Heart left ventricle (tissue), 16 donors: Measurements from ENCODE around the gene SLC25A26. TPM values are rescaled to one million over a fixed set of nuclear protein-coding genes. Genes with fewer than 3 reads are reported as not detected.

Experiments used
- ATAC-seq, 4 donors: fragments of 200-7000 bp; cut with Tn5 transposase; one replicate each; pipeline ENCODE4 v1.9.1; 2020 to 2022; ENCODE audit warnings: moderate library complexity in 4 of 4, mild to moderate bottlenecking in 3 of 4, moderate number of reproducible peaks in 1 of 4
- DNase-seq, 5 donors: peaks; one replicate each; pipeline ENCODE4 v3.0.0-alpha.2; 2020
- H3K27ac ChIP-seq, 12 donors: fragments of 200-600 bp; sonication (generic) in 4 of 12; one replicate each; pipeline versions ENCODE4 v1.5.0 to v1.8.0; 2016 to 2022; ENCODE audit warnings: mild to moderate bottlenecking in 2 of 12
- H3K27me3 ChIP-seq, 9 donors: fragments of 200-600 bp; sonication (generic) in 2 of 9; one replicate each; pipeline versions ENCODE4 v1.5.1 to v1.8.0; 2016 to 2022; ENCODE audit warnings: mild to moderate bottlenecking in 3 of 9
- H3K36me3 ChIP-seq, 9 donors: fragments of 200-600 bp; sonication (generic) in 2 of 9; one replicate each; pipeline versions ENCODE4 v1.5.0 to v1.8.0; 2018 to 2022; ENCODE audit warnings: mild to moderate bottlenecking in 2 of 9
- H3K4me1 ChIP-seq, 12 donors: fragments of 200-600 bp; sonication (generic) in 4 of 12; one replicate each; pipeline versions ENCODE4 v1.5.0 to v1.8.0; 2016 to 2022; ENCODE audit warnings: mild to moderate bottlenecking in 3 of 12
- H3K4me3 ChIP-seq, 12 donors: fragments of 200-600 bp; sonication (generic) in 4 of 12; one replicate each; pipeline versions ENCODE4 v1.5.0 to v1.8.0; 2017 to 2022; ENCODE audit warnings: mild to moderate bottlenecking in 9 of 12, moderate library complexity in 4 of 12
- H3K9me3 ChIP-seq, 12 donors: fragments of 200-600 bp; sonication (generic) in 4 of 12; one replicate each; pipeline versions ENCODE4 v1.5.0 to v1.8.0; 2016 to 2022; ENCODE audit warnings: mild to moderate bottlenecking in 1 of 12
- POLR2A ChIP-seq, 2 donors: fragments of 450-650 bp; IDR thresholded peaks; one replicate each; pipeline ENCODE4 v1.6.1; 2017; ENCODE audit warnings: antibody characterized with exemption in 2 of 2, mild to moderate bottlenecking in 2 of 2, moderate library complexity in 2 of 2
- WGBS, 4 donors: extraction: QIAGEN DNeasy Blood & Tissue Kit in 2 of 4; methylation state at CpG; one replicate each; pipeline versions ENCODE4 v1.1.5 to v1.1.7; 2013 to 2018; 5-methylcytosine and 5-hydroxymethylcytosine counted together
- intact Hi-C, 10 donors: fragments of 100-400 bp; cut with DNase I; formaldehyde crosslinking; loops; one replicate each; pipeline versions ENCODE4 v1.11.1 to v1.14.2; 2022
- polyA plus RNA-seq, 2 donors: library from polyadenylated mRNA; stranded (reverse); fragments of 200-250 nt; gene quantifications; one replicate each; pipeline ENCODE4 v1.2.3, GENCODE V29; 2013
- total RNA-seq, 9 donors: library from RNA; depleted of rRNA in 2 of 9; stranded (reverse); fragments of >200 nt in 2 of 9; fragmentation: NEBNext Ultra II Directional in 3 of 9; extraction: Animal tissue kit (Norgen Biotek cat#: 25700) in 3 of 9; gene quantifications; one replicate each; pipeline versions ENCODE4 v1.1.0 to v1.2.4, GENCODE V29; 2016 to 2023
- TF ChIP-seq, protein P1 (sequence below), 12 donors: fragments of 200-600 bp; sonication (generic) in 4 of 12; IDR thresholded peaks; one replicate each; pipeline versions ENCODE4 v1.5.0 to v1.8.0; 2018 to 2022; ENCODE audit warnings: antibody characterized with exemption in 12 of 12, mild to moderate bottlenecking in 5 of 12
- donor health status: ischemic (EF 13 %, LVEDD 7.1; RV severe dilation, severe dysfunction).
- donor health status: healthy with polysubstance abuse.
- donor health status: DM: no; HTN: yes; CAD: no.
- donor health status: DM: no; HTN: no; CAD: no.
- donor health status: ischemic (EF 25% LVEDD 6.9; RV normal size, moderate dysfunction).
- donor health status: ischemic (EF 25% LVEDD 5.7; RV mildly dilated, moderate dysfunction).
- donor health status: healthy.
- donor health status: DM: yes; HTN: yes; CAD: no.
- donor health status: ischemic (EF 35%, LVEDD 5.7; RV mildly dilated, moderate dysfunction).
- donor health status: nonischemic (EF 11% LVEDD 7.7; RV severe dilation, severe dysfunction).
- donor health status: DM: yes; HTN: yes; CAD: no.
- donor health status: PGD.
- donor health status: ischemic (EF 29% LVEDD 5.4; RV normal size, mild dysfunction).
- donor health status: nonischemic (EF 23%, LVEDD 6.1; RV moderate dilation, normal function).

The SLC25A26 gene
- total and polyA plus RNA-seq, 11 donors = 20.0 to 42.2 (median 25.4) TPM

- Histone ChIP-seq H3K27ac (peak overlapping the region in 10 of 12 donors; percentile 14 to 81 (median 65)), H3K4me1 (peaks cover 0 to 51% (median 11%) of the 10 kb centered on the region in 12 donors)
Measured at GRCh38 chr3:66370179-66370578, 149.4 kb downstream of the SLC25A26 start.

GRCh38 chr3:66371432-66371831 is 150.6 kb downstream of the SLC25A26 start:
- H3K4me1 ChIP-seq = peaks cover 0 to 47% (median 8%) of the 10 kb centered on the region in 12 donors
- WGBS, 4 donors = 58 to 69% (median 67%) methylated on average over 7 of the region's 7 CpGs
- H3K4me3 ChIP-seq = peak overlapping the region in 1 of 12 donors; percentile 23
- intact Hi-C loops = loop anchor here in 3 of 10 donors (5.0 kb wide), 2 partner anchors 44 to 94 kb away; no protein-coding TSS in a partner anchor
- ATAC-seq (peak in 3 of 4 donors; percentile 38 to 60 (median 57)), DNase-seq (peak in 1 of 5 donors; percentile 56)
- peaks cover 0 to 26% (median 0%) of the 10 kb centered on the region in 9 donors for H3K36me3 ChIP-seq
- no peak for TF ChIP-seq POLR2A (IDR thresholded peaks at IDR 0.05)
- no peaks in the 10 kb centered on the region for H3K9me3 ChIP-seq
- H3K27me3 ChIP-seq = no peaks in the 10 kb centered on the region
- H3K27ac ChIP-seq = peak overlapping the region in 10 of 12 donors; percentile 35 to 81 (median 65)

More at GRCh38 chr3:66370179-66370578, 149.4 kb downstream of the SLC25A26 start:
- Histone ChIP-seq H3K36me3 (peaks cover 0 to 18% (median 0%) of the 10 kb centered on the region in 9 donors), H3K9me3 (no peaks in the 10 kb centered on the region), H3K27me3 (no peaks in the 10 kb centered on the region), H3K4me3 (peak overlapping the region in 1 of 12 donors; percentile 23)
- TF ChIP-seq, protein P1, sequence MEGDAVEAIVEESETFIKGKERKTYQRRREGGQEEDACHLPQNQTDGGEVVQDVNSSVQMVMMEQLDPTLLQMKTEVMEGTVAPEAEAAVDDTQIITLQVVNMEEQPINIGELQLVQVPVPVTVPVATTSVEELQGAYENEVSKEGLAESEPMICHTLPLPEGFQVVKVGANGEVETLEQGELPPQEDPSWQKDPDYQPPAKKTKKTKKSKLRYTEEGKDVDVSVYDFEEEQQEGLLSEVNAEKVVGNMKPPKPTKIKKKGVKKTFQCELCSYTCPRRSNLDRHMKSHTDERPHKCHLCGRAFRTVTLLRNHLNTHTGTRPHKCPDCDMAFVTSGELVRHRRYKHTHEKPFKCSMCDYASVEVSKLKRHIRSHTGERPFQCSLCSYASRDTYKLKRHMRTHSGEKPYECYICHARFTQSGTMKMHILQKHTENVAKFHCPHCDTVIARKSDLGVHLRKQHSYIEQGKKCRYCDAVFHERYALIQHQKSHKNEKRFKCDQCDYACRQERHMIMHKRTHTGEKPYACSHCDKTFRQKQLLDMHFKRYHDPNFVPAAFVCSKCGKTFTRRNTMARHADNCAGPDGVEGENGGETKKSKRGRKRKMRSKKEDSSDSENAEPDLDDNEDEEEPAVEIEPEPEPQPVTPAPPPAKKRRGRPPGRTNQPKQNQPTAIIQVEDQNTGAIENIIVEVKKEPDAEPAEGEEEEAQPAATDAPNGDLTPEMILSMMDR (IDR thresholded peaks at IDR 0.05) = no peak
- TF ChIP-seq POLR2A (IDR thresholded peaks at IDR 0.05) = no peak
- DNase-seq (peak; percentile 49 to 86 (median 69)), ATAC-seq (peak; percentile 79 to 88 (median 81))
- intact Hi-C loops = loop anchor here in 3 of 10 donors (5.0 kb wide), 2 partner anchors 43 to 93 kb away; no protein-coding TSS in a partner anchor
- WGBS, 4 donors = 44 to 62% (median 55%) methylated on average over 7 of the region's 7 CpGs

DNA sequence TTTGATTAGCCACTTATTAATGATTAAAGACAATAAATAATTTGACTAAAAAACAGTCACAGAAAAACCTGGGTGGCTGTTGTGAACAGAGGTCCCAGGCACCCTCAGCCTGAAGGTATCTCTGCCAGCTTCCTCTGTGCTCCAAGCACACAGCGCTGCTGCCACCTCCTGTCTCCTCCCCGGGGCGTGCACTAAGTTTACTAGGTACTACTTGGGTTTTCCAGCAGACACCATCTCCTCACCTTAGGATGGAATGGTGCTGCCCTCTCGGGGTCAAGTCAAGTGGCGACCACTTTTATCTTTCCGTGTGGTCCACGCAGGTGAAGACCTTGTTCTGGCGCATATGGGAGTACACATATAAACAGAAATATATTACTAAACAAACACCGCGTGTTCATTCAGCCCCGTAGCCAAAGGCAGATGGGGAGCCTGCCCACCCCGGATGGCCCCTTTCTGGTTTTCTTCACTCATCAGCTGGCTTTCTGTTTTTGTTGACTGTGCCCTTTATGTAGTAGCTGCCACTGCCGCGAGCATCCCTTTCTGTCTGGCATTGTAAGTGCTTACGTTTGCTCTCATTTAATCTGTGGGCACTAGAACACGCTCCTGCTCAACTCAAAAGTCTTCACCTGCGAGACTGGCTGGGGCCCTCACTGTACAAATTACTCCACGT is 152.0 kb downstream of the SLC25A26 start:
- ATAC-seq (peak; percentile 73 to 88 (median 76)), DNase-seq (peak; percentile 63 to 82 (median 67))
- H3K27me3 ChIP-seq = no peaks in the 10 kb centered on the region
- no peak for TF ChIP-seq POLR2A (IDR thresholded peaks at IDR 0.05)
- TF ChIP-seq, protein P1 (IDR thresholded peaks at IDR 0.05) = peak; percentile 21 to 72 (median 55)
- 42 to 57% (median 49%) methylated on average over 18 of the region's 18 CpGs for whole genome bisulfite sequencing, 4 donors
- H3K4me3 ChIP-seq = no peak overlapping the region
- H3K4me1 ChIP-seq = peaks cover 0 to 48% (median 15%) of the 10 kb centered on the region in 12 donors
- peak overlapping the region in 10 of 12 donors; percentile 13 to 81 (median 57) for H3K27ac ChIP-seq
- H3K9me3 ChIP-seq = no peaks in the 10 kb centered on the region
- intact Hi-C loops = loop anchor here in 9 of 10 donors (1.0 to 5.0 kb wide), 5 partner anchors 46 to 97 kb away; no protein-coding TSS in a partner anchor
- H3K36me3 ChIP-seq = peaks cover 0 to 38% (median 9%) of the 10 kb centered on the region in 9 donors

GRCh38 chr3:66376568-66376967 is 155.8 kb downstream of the SLC25A26 start:
- peak overlapping the region in 4 of 12 donors; percentile 5 to 53 (median 24) for H3K27ac ChIP-seq
- 55 to 75% (median 60%) methylated on average over 2 of the region's 2 CpGs for WGBS, 4 donors

More at GRCh38 chr3:66376568-66376967, 155.8 kb downstream of the SLC25A26 start:
- Histone ChIP-seq H3K36me3 (peaks cover 2 to 70% (median 46%) of the 10 kb centered on the region in 9 donors), H3K4me1 (peaks cover 0 to 27% (median 13%) of the 10 kb centered on the region in 12 donors), H3K27me3 (no peaks in the 10 kb centered on the region), H3K9me3 (no peaks in the 10 kb centered on the region), H3K4me3 (no peak overlapping the region)
- ATAC-seq = peak in 1 of 4 donors; percentile 19
- no peak for DNase-seq
- TF ChIP-seq POLR2A (IDR thresholded peaks at IDR 0.05) = no peak
- TF ChIP-seq, protein P1 (IDR thresholded peaks at IDR 0.05) = no peak
- intact Hi-C loops = loop anchor here in 1 of 10 donors (5.0 kb wide), 1 partner anchor 94 kb away; no protein-coding TSS in a partner anchor
